ENCODE data around the gene IFNAR1.

The IFNAR1 gene

GRCh38 chr21:33334824-33335223 lies 10.1 kb downstream of the IFNAR1 start:
- H3K9me3 Mint-ChIP-seq = peaks cover 0 to 2% of the 10 kb centered on the region in 2 donors
- DNase-seq = no peak
- no peak for ATAC-seq (replicated peaks)
- H3K4me1 Mint-ChIP-seq (ENCODE audit: low read depth in 2 of 2) = peaks cover 20 to 29% of the 10 kb centered on the region in 2 donors
- H3K27ac Mint-ChIP-seq = no peak overlapping the region
- H3K36me3 Mint-ChIP-seq (ENCODE audit: insufficient read depth) = peaks cover 19% of the 10 kb centered on the region
- H3K27me3 Mint-ChIP-seq = no peaks in the 10 kb centered on the region
- H3K4me3 Mint-ChIP-seq = no peak overlapping the region

GRCh38 chr21:33339135-33339534 lies 14.4 kb downstream of the IFNAR1 start:
- no peaks in the 10 kb centered on the region for H3K9me3 Mint-ChIP-seq
- H3K27me3 Mint-ChIP-seq = no peaks in the 10 kb centered on the region
- no peak for ATAC-seq (replicated peaks)
- no peak overlapping the region for H3K4me3 Mint-ChIP-seq
- peaks cover 49% of the 10 kb centered on the region for H3K36me3 Mint-ChIP-seq (ENCODE audit: insufficient read depth)
- DNase-seq = no peak
- peaks cover 4 to 7% of the 10 kb centered on the region in 2 donors for H3K4me1 Mint-ChIP-seq (ENCODE audit: low read depth in 2 of 2)
- H3K27ac Mint-ChIP-seq = no peak overlapping the region

- Mint-ChIP-seq H3K36me3 (ENCODE audit: insufficient read depth) (peaks cover 52% of the 10 kb centered on the region), H3K9me3 (no peaks in the 10 kb centered on the region), H3K4me3 (no peak overlapping the region), H3K27me3 (no peaks in the 10 kb centered on the region), H3K4me1 (ENCODE audit: low read depth in 2 of 2) (peaks cover 4 to 7% of the 10 kb centered on the region in 2 donors), H3K27ac (no peak overlapping the region)
- ATAC-seq (replicated peaks) = no peak
- DNase-seq = no peak
These were observed 15.1 kb downstream of the IFNAR1 start for GRCh38 chr21:33339918-33340317.

GRCh38 chr21:33345751-33346238 lies 21.0 kb downstream of the IFNAR1 start:
- Mint-ChIP-seq H3K36me3 (ENCODE audit: insufficient read depth) (peaks cover 61% of the 10 kb centered on the region), H3K4me1 (ENCODE audit: low read depth in 2 of 2) (peaks cover 4 to 6% of the 10 kb centered on the region in 2 donors), H3K27me3 (no peaks in the 10 kb centered on the region), H3K27ac (peak overlapping the region; percentile 1 to 49), H3K4me3 (no peak overlapping the region), H3K9me3 (no peaks in the 10 kb centered on the region)
- ATAC-seq (replicated peaks) (no peak), DNase-seq (no peak)

GRCh38 chr21:33348706-33349105 lies 23.9 kb downstream of the IFNAR1 start:
- Mint-ChIP-seq H3K36me3 (ENCODE audit: insufficient read depth) (peaks cover 49% of the 10 kb centered on the region), H3K4me1 (ENCODE audit: low read depth in 2 of 2) (peaks cover 0 to 6% of the 10 kb centered on the region in 2 donors), H3K27me3 (no peaks in the 10 kb centered on the region), H3K27ac (no peak overlapping the region), H3K4me3 (no peak overlapping the region), H3K9me3 (no peaks in the 10 kb centered on the region)
- no peak for DNase-seq
- ATAC-seq (replicated peaks) = no peak

- Mint-ChIP-seq H3K4me3 (no peak overlapping the region), H3K9me3 (no peaks in the 10 kb centered on the region)
These were observed 25.9 kb downstream of the IFNAR1 start for GRCh38 chr21:33350676-33351075.

GRCh38 chr21:33355355-33355754 lies 30.6 kb downstream of the IFNAR1 start:
- Mint-ChIP-seq H3K27me3 (no peaks in the 10 kb centered on the region), H3K27ac (peak overlapping the region in 1 of 2 donors; percentile 36), H3K4me3 (no peak overlapping the region), H3K9me3 (no peaks in the 10 kb centered on the region), H3K36me3 (ENCODE audit: insufficient read depth) (peaks cover 25% of the 10 kb centered on the region), H3K4me1 (ENCODE audit: low read depth in 2 of 2) (no peaks in the 10 kb centered on the region)
- ATAC-seq (replicated peaks) (no peak), DNase-seq (no peak)

More at GRCh38 chr21:33350676-33351075, 25.9 kb downstream of the IFNAR1 start:
- ATAC-seq (replicated peaks) (no peak), DNase-seq (no peak)
- H3K27me3 Mint-ChIP-seq = no peaks in the 10 kb centered on the region
- no peak overlapping the region for H3K27ac Mint-ChIP-seq
- H3K4me1 Mint-ChIP-seq (ENCODE audit: low read depth in 2 of 2) = peaks cover 0 to 6% of the 10 kb centered on the region in 2 donors
- H3K36me3 Mint-ChIP-seq (ENCODE audit: insufficient read depth) = peaks cover 45% of the 10 kb centered on the region

- H3K4me1 Mint-ChIP-seq (ENCODE audit: low read depth in 2 of 2) = peaks cover 4 to 5% of the 10 kb centered on the region in 2 donors
- no peaks in the 10 kb centered on the region for H3K9me3 Mint-ChIP-seq
- no peak overlapping the region for H3K27ac Mint-ChIP-seq
- ATAC-seq (replicated peaks) (no peak), DNase-seq (no peak)
- H3K4me3 Mint-ChIP-seq = no peak overlapping the region
- no peaks in the 10 kb centered on the region for H3K27me3 Mint-ChIP-seq
- H3K36me3 Mint-ChIP-seq (ENCODE audit: insufficient read depth) = peaks cover 23% of the 10 kb centered on the region
These were observed 31.2 kb downstream of the IFNAR1 start for GRCh38 chr21:33355996-33356395.

- no peaks in the 10 kb centered on the region for H3K27me3 Mint-ChIP-seq
- no peak for ATAC-seq (replicated peaks)
- no peak for DNase-seq
- H3K9me3 Mint-ChIP-seq = no peaks in the 10 kb centered on the region
- H3K36me3 Mint-ChIP-seq (ENCODE audit: insufficient read depth) = peaks cover 26% of the 10 kb centered on the region
- H3K27ac Mint-ChIP-seq = no peak overlapping the region
- peaks cover 13% of the 10 kb centered on the region in 2 donors for H3K4me1 Mint-ChIP-seq (ENCODE audit: low read depth in 2 of 2)
- H3K4me3 Mint-ChIP-seq = no peak overlapping the region
These were observed 32.4 kb downstream of the IFNAR1 start for GRCh38 chr21:33357177-33357576.

GRCh38 chr21:33359446-33359845 lies 34.7 kb downstream of the IFNAR1 start:
- Mint-ChIP-seq H3K27me3 (no peaks in the 10 kb centered on the region), H3K4me1 (ENCODE audit: low read depth in 2 of 2) (peaks cover 14% of the 10 kb centered on the region in 2 donors), H3K4me3 (no peak overlapping the region), H3K9me3 (no peaks in the 10 kb centered on the region), H3K36me3 (ENCODE audit: insufficient read depth) (peaks cover 22% of the 10 kb centered on the region), H3K27ac (no peak overlapping the region)
- DNase-seq (no peak), ATAC-seq (replicated peaks) (no peak)

- Mint-ChIP-seq H3K27ac (no peak overlapping the region), H3K27me3 (no peaks in the 10 kb centered on the region), H3K36me3 (ENCODE audit: insufficient read depth) (peaks cover 16% of the 10 kb centered on the region), H3K4me1 (ENCODE audit: low read depth in 2 of 2) (peaks cover 14% of the 10 kb centered on the region in 2 donors), H3K4me3 (no peak overlapping the region), H3K9me3 (no peaks in the 10 kb centered on the region)
- DNase-seq (no peak), ATAC-seq (replicated peaks) (no peak)
These were observed 35.5 kb downstream of the IFNAR1 start for GRCh38 chr21:33360281-33360680.

GRCh38 chr21:33360881-33361602 lies 36.3 kb downstream of the IFNAR1 start:
- ATAC-seq (replicated peaks) (peak; percentile 73), DNase-seq (peak; percentile 81 to 82 (median 82))
- Mint-ChIP-seq H3K36me3 (ENCODE audit: insufficient read depth) (peaks cover 16% of the 10 kb centered on the region), H3K27ac (peak overlapping the region; percentile 67 to 91), H3K27me3 (no peaks in the 10 kb centered on the region), H3K4me3 (peak overlapping the region; percentile 67 to 83), H3K9me3 (no peaks in the 10 kb centered on the region), H3K4me1 (ENCODE audit: low read depth in 2 of 2) (peaks cover 14% of the 10 kb centered on the region in 2 donors)

- Mint-ChIP-seq H3K27me3 (no peaks in the 10 kb centered on the region), H3K9me3 (peaks cover 0 to 7% of the 10 kb centered on the region in 2 donors), H3K27ac (peak overlapping the region; percentile 67 to 91), H3K36me3 (ENCODE audit: insufficient read depth) (peaks cover 12% of the 10 kb centered on the region), H3K4me3 (peak overlapping the region; percentile 67 to 83), H3K4me1 (ENCODE audit: low read depth in 2 of 2) (peaks cover 14% of the 10 kb centered on the region in 2 donors)
- peak; percentile 58 to 70 (median 66) for DNase-seq
- ATAC-seq (replicated peaks) = peak; percentile 76
These were observed 37.3 kb downstream of the IFNAR1 start for GRCh38 chr21:33362044-33362555.

All from effector memory CD8-positive, alpha-beta T cell (primary cell).